ENCODE results near the gene ACADVL. TPM values are rescaled to one million over a fixed set of nuclear protein-coding genes. Genes with fewer than 3 reads are reported as not detected.
"Not testable (repeated sequence)": the region's sequence is repeated elsewhere in the genome, so short reads cannot be mapped to it uniquely, and the experiment has no call there.

ACADVL gene
- 205 and 227 TPM in 2 replicates for total RNA-seq (2014; rRNA removed; shearing (Covaris generic))

DNA sequence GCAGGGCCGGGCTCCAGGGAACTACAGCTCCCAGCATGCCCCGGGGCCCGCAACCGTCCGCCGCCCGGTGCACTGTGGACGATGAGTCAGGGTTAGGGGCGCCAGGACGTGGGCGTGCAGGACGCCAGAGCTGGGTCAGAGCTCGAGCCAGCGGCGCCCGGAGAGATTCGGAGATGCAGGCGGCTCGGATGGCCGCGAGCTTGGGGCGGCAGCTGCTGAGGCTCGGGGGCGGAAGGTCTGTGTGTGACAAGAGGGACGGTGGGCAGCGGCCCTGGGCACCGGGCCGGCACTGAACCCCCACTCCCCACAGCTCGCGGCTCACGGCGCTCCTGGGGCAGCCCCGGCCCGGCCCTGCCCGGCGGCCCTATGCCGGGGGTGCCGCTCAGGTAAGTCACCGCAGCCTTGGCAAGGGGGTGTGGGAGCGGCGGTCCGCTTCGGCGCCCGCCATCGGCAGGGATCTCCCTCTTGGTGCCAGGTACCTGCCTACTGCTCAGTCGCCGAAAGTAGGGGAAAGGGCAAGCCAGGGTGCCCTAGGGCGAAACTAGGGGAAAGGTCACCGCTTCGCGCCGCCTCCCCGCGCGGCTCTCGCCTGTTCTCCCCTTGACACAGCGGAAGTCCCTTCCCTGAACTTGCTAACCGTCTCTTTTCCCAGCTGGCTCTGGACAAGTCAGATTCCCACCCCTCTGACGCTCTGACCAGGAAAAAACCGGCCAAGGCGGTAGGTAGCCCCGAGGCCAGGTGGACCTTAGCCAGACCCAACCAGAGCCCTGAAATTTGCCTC lies at the start of gene ACADVL, which contains the start of gene DLG4:
Gene ACADVL, plus strand, starts transcription at position 127 of the 781 bp plus-strand sequence. Its CDS starts 47 bp downstream, at position 174.
Gene DLG4, minus strand, starts transcription at position 25 of the 781 bp plus-strand sequence.
- H3K4me3 ChIP-seq: peak within 1 kb of the TSS; percentile 90
- H3K27me3 ChIP-seq (replicated peaks): no peaks in the 10 kb centered on the region
- peak; percentile 81 to 91 for DNase-seq (ENCODE audit: low read depth in 1 of 2, low spot score in 2 of 2)
- no peaks in the 10 kb centered on the region for H3K9me3 ChIP-seq (replicated peaks)
- H3K4me1 ChIP-seq (replicated peaks): peaks cover 47% of the 10 kb centered on the region
- H3K36me3 ChIP-seq: peaks cover 51% of the 10 kb centered on the region
- peak within 1 kb of the TSS; percentile 80 for H3K27ac ChIP-seq

DNA sequence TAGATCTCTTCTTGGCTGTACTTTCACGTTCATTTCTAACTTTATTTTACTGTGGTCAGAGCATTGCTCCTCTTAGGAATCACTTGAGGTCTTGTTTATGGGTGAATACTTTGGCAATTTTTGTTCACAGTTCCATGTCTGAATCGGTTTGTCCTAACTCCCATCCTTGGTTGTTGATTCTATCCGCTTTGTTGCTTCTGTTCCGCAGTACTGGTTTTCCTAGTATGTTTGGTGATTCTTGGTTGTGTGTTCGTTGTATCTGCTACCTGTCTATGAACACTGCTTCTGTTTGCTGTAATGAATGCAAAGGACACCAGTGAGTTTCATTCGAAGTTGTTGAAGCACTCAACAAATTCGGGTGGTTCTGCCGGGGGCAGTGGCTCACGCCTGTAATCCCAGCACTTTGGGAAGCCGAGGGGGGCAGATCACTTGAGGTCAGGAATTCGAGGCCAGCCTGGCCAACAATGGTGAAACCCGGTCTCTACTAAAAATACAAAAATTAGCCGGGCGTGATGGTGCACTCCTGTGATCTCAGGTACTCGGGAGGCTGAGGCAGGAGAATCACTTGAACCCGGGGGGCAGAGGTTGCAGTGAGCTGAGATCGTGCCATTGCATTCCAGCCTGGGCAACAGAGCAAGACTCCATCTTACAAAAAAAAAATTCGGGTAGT lies 47.1 kb upstream of the ACADVL start:
- not testable (repeated sequence) for H3K4me3 ChIP-seq; H3K27ac ChIP-seq; H3K27me3 ChIP-seq (replicated peaks); H3K9me3 ChIP-seq (replicated peaks); H3K4me1 ChIP-seq (replicated peaks); DNase-seq (ENCODE audit: low read depth in 1 of 2, low spot score in 2 of 2); H3K36me3 ChIP-seq

DNA sequence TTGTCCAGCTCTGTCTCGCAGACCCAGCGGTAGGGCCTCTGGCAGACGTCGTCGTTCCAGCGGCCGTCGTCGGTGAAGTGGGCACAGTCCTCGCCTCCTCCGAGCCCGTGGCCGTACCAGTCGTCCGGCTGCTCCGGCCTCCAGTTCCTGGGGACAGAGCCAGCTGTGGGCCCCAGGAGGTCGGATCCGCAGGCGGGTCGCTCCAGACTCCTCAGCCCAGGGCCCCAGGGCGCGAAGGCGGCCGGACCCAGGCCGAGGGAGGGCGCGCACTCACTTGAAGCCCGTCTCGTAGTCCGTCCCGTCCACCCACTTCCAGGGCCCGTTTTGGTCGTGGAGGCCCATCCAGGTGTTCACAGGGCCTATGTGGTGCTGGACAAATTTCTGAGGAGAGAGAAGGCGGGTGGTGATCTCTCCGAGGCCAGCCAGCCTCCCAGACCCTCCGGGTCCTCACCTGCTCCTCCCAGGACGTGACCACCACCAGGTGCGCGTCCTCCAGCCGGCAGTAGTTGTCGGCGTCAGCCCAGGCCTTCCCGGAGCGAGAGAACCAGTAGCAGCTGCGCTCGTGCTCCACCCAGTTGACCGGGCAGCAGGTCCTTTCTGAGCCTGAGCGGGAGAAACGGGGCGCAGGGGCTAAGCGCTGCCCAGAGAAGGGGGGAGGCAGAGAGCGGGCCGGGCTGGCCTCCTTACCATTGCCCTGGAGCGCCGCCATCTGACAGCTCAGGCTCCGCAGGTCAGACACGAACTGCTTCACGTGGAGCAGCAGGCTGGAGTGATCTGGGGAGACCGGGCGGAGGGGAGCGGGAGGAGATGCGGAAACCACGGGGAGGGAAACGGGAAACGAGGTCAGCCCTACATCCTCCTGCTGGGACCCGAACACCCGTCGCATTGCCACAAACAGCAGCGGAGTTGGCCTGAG lies 45.8 kb upstream of the ACADVL start:
- Histone ChIP-seq H3K27me3 (replicated peaks) (peaks cover 10% of the 10 kb centered on the region), H3K36me3 (no peaks in the 10 kb centered on the region), H3K4me3 (no peak overlapping the region), H3K27ac (no peak overlapping the region), H3K9me3 (replicated peaks) (no peaks in the 10 kb centered on the region), H3K4me1 (replicated peaks) (peaks cover 12% of the 10 kb centered on the region)
- DNase-seq (ENCODE audit: low read depth in 1 of 2, low spot score in 2 of 2): no peak

DNA sequence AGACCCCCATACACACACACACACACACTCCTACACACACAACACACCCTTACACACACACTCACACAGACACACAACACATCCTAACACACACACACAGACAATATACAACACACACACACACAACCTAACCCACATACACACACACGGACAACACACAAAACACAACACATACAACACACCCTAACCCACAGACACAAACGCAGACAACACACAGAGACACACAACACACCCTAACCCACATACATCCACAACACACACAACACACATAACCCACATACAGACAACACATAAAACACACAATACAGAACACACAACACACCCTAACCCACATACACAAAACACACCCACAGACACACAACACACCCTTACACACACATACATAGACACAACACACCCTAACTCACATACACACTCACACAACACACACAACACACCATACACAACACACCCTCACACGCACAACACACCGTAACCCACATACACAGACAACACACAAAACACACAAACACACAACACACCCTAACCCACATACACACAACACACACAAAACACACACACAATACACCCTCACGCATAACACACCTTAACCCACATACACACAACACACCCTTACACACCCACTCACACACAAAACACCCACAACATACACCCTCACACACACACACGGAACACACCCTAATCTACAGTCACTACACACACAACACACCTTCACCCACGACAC lies 45.0 kb upstream of the ACADVL start:
- Histone ChIP-seq H3K9me3 (replicated peaks) (no peaks in the 10 kb centered on the region), H3K36me3 (no peaks in the 10 kb centered on the region), H3K4me3 (no peak overlapping the region), H3K27me3 (replicated peaks) (peaks cover 10% of the 10 kb centered on the region), H3K4me1 (replicated peaks) (peaks cover 12% of the 10 kb centered on the region), H3K27ac (no peak overlapping the region)
- DNase-seq (ENCODE audit: low read depth in 1 of 2, low spot score in 2 of 2): no peak

DNA sequence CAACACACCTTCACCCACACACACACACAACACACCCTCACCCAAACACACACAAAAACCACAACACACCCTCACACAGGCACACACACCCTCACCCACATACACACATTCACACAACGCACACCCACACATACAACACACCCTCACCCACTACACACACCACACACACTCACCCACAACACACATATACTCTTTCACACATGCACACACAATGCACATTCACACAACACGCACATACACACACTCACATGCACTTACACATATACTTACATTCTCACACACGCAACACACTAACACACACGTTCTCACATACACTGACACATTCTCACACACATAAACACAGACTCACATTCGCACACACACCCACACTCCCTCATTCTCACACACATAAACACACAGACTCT lies 44.4 kb upstream of the ACADVL start:
- no peaks in the 10 kb centered on the region for H3K36me3 ChIP-seq
- peaks cover 10% of the 10 kb centered on the region for H3K27me3 ChIP-seq (replicated peaks)
- DNase-seq (ENCODE audit: low read depth in 1 of 2, low spot score in 2 of 2): no peak

DNA sequence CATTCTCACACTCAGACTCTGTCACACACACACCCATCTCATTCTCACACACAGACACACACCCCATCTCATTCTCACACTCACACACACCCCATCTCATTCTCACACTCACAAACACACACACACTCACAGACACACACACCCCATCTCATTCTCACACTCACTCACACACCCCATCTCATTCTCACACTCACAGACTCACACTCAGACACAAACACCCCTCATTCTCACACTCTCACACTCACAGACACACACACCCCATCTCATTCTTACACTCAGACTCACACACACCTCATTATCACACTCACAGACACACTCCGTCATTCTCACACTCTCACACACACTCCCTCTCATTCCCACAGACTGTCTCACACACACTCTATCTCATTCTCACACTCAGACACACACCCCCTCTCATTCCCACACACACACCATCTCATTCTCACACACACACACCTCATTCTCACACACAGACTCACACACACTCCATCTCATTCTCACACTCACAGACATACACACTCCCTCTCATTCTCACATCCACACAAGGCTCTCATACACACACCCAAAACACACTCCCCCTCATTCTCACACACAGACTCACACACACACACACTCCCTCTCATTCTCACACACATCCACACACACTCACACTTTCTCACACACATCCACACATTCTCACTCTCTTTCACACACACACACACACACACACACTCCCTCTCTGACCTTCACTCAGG lies 43.5 kb upstream of the ACADVL start:
- Histone ChIP-seq H3K4me3 (no peak overlapping the region), H3K4me1 (replicated peaks) (peaks cover 12% of the 10 kb centered on the region), H3K27me3 (replicated peaks) (peaks cover 10% of the 10 kb centered on the region), H3K27ac (no peak overlapping the region), H3K9me3 (replicated peaks) (no peaks in the 10 kb centered on the region), H3K36me3 (no peaks in the 10 kb centered on the region)
- DNase-seq (ENCODE audit: low read depth in 1 of 2, low spot score in 2 of 2): no peak

More for the DNA sequence above, 44.4 kb upstream of the ACADVL start:
- no peak overlapping the region for H3K4me3 ChIP-seq
- H3K4me1 ChIP-seq (replicated peaks): peaks cover 12% of the 10 kb centered on the region
- no peaks in the 10 kb centered on the region for H3K9me3 ChIP-seq (replicated peaks)
- no peak overlapping the region for H3K27ac ChIP-seq

DNA sequence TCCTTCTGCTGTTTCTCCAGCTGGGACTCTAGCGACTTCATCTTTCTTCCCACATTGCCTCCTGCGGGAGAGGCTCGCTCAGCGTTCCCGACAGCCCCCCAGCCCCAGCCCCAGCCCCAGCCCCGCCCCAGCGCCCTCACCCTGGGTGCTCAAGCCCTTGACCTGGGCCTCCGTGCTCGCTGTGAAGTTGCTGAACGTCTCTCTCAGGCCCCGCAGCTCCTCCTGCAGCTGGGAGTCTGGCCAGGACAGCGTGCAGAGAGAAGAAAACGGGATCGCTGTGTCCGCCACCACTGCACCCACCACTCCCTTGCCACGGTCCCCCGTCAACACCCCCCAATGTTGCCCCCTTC lies 42.9 kb upstream of the ACADVL start:
- Histone ChIP-seq H3K4me1 (replicated peaks) (peaks cover 12% of the 10 kb centered on the region), H3K27ac (no peak overlapping the region), H3K9me3 (replicated peaks) (no peaks in the 10 kb centered on the region), H3K4me3 (no peak overlapping the region), H3K27me3 (replicated peaks) (peaks cover 10% of the 10 kb centered on the region), H3K36me3 (no peaks in the 10 kb centered on the region)
- DNase-seq (ENCODE audit: low read depth in 1 of 2, low spot score in 2 of 2): no peak

DNA sequence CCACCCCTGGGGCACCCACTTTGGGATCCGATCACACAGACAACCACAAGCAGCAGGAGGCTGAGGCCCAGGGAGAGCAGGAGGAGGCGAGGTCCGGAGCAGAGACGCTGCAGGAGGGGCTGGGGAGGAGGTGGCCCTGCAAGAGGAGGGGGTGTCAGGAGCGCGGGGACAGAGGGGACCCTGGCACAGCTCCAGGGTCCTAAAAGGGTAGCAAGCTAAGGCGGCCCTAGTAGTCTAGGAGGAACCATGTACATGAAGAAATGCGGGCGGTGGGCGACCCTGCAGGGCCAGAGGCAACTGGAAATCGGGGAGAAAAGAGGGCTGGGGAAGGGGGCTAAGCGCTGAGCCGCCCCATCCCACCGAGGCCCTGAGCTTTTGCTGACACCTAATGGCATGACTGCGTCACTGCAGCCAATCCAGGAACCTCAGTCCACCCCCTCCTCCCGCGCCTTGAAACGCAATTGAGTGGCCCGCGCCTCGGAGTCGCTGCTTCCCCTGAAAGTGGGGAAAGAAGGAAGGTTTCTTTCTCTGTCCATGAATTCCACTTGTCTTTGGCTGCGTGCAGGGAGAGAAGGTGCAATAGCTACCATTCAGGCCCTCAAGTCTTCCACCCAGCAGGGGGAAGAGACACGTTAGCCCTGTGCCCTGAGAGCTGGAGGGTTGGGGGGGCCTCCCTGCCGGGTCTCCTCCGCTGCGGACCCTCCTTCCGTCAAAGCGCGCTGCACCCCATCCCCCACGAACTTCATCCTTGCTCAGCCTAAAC lies 42.4 kb upstream of the ACADVL start:
- Histone ChIP-seq H3K36me3 (no peaks in the 10 kb centered on the region), H3K4me3 (peak overlapping the region; percentile 26), H3K27me3 (replicated peaks) (peaks cover 10% of the 10 kb centered on the region), H3K27ac (no peak overlapping the region), H3K4me1 (replicated peaks) (peaks cover 12% of the 10 kb centered on the region), H3K9me3 (replicated peaks) (no peaks in the 10 kb centered on the region)
- DNase-seq (ENCODE audit: low read depth in 1 of 2, low spot score in 2 of 2): peak in 1 of 2 experiments; percentile 44

DNA sequence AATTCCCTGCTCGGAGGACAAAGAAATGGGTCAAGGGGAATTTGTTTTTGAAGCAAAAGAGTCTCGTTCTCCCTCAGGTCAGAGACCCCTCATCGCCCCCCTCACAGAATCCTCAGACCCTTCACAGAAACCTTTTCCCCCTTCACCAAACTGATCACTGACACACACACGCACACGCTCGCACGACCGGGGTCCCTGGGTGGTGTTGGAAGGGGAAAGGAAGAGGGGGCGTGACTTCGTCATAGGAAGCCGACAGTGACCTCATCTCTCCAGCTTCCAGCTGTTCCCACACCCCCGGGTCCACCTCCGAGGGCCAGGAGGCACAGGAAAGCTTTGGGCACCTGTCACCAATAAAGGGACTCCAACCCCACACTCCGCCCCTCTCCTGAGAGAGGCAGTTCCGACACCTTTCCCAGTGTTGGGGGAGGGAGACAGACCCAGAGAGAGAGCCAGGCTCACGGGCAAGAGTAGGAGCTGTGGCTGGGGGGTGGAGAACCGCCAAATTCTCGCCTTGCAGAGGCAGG lies 41.7 kb upstream of the ACADVL start:
- peaks cover 10% of the 10 kb centered on the region for H3K27me3 ChIP-seq (replicated peaks)
- DNase-seq (ENCODE audit: low read depth in 1 of 2, low spot score in 2 of 2): no peak
- H3K27ac ChIP-seq: no peak overlapping the region
- peaks cover 12% of the 10 kb centered on the region for H3K4me1 ChIP-seq (replicated peaks)
- H3K4me3 ChIP-seq: peak overlapping the region; percentile 26
- H3K9me3 ChIP-seq (replicated peaks): no peaks in the 10 kb centered on the region
- no peaks in the 10 kb centered on the region for H3K36me3 ChIP-seq

DNA sequence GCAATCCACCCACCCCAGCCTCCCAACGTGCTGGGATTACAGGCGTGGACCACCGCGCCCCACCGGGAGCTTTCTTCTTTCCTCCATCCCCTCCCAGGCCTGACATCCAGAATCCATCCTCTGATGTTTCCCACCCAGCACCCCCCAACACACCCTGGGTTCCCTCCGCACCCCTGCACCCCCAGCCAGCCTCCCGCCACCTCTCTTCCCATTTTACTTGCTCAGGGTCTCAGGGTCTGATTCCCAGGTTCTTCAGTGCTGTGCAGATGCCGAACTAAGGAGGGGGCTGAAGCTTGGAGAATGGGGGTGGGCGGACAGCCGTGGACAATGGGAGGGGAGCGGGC lies 40.8 kb upstream of the ACADVL start:
- Histone ChIP-seq H3K27me3 (replicated peaks) (peaks cover 10% of the 10 kb centered on the region), H3K4me1 (replicated peaks) (peaks cover 12% of the 10 kb centered on the region), H3K36me3 (no peaks in the 10 kb centered on the region), H3K27ac (no peak overlapping the region), H3K4me3 (no peak overlapping the region), H3K9me3 (replicated peaks) (no peaks in the 10 kb centered on the region)
- DNase-seq (ENCODE audit: low read depth in 1 of 2, low spot score in 2 of 2): no peak

DNA sequence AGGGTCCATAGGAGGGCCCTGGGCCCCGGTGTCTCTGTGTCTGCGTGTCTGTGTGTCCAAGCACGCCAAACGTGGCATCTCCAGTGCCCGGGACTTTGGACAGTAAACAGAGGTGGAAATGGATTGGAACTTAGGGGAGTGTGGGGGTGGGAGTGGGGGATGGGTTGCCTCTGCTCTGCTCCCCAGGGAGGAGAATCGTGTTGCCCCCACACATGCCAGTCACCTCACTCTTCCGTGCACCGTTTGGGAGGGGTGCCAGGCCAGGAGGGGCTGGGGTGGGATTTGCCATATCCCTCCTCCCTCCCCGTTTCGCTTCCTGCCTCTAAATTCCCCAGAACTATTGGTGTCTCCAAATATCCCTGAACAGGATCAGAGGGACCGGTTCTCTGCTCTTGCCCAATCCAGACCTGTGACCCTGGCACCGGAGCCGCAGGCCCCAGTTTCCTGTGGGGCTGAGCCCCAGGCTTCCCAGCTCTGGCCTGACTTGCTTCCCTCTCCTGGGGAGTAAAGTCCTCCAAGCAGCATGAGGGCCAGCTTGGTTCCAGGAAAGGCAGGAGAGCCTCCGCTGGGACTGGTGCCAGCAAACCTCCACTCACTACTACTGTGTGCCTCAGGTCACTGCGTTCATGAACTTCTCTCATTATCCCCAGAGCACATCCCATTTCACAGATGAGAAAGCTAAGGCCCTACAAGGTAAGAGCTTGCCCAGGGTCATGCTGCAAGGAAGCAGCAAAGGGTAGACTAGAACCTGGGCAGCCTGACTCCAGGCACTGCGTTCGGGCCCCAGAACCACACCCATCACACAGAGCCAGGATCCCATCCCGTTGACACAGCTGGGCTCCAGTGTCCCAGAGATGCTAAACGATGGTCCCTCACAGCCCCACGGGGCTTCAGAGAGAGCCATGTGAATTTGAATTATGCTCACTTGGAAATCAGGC lies 40.2 kb upstream of the ACADVL start, which contains the start of gene ASGR1:
Gene ASGR1, minus strand, starts transcription at position 54 of the 938 bp plus-strand sequence. CDS start 807 bp downstream, outside the sequence.
- no peaks in the 10 kb centered on the region for H3K9me3 ChIP-seq (replicated peaks)
- DNase-seq (ENCODE audit: low read depth in 1 of 2, low spot score in 2 of 2): no peak
- H3K27me3 ChIP-seq (replicated peaks): peaks cover 10% of the 10 kb centered on the region
- peaks cover 12% of the 10 kb centered on the region for H3K4me1 ChIP-seq (replicated peaks)
- H3K36me3 ChIP-seq: no peaks in the 10 kb centered on the region
- no peak within 1 kb of the TSS for H3K4me3 ChIP-seq
- no peak within 1 kb of the TSS for H3K27ac ChIP-seq

Data from SJSA1 (cell line).